Muscle of leg (tissue), 11 donors: ENCODE results near the gene TJP3. TPM values are rescaled to one million over a fixed set of nuclear protein-coding genes. Genes with fewer than 3 reads are reported as not detected.

ENCODE experiments used
- DNase-seq: peaks from one replicate; pipeline ENCODE4 v3.0.0; 2013
- H3K27ac ChIP-seq: one replicate; pipeline ENCODE4 v1.5.1; 2013; ENCODE audit warnings: mild to moderate bottlenecking, low read length, control low read depth
- H3K27me3 ChIP-seq: one replicate; pipeline ENCODE4 v1.6.1; 2013; ENCODE audit warnings: low read length; ENCODE audit not compliant: control insufficient read depth, insufficient read depth
- H3K36me3 ChIP-seq: one replicate; pipeline ENCODE4 v1.6.1; 2013; ENCODE audit warnings: low read length; ENCODE audit not compliant: control insufficient read depth, insufficient read depth
- H3K4me1 ChIP-seq: one replicate; pipeline ENCODE4 v1.6.1; 2013; ENCODE audit warnings: low read length; ENCODE audit not compliant: control insufficient read depth, insufficient read depth
- H3K4me3 ChIP-seq: one replicate; pipeline ENCODE4 v1.5.1; 2013; ENCODE audit warnings: low read length, control low read depth
- H3K9me3 ChIP-seq: replicated peaks from 2 replicates; pipeline ENCODE4 v1.6.1; 2013; ENCODE audit warnings: low read depth, low read length; ENCODE audit not compliant: control insufficient read depth
- WGBS: methylation state at CpG from one replicate; pipeline ENCODE4 v1.1.5; 2013; ENCODE audit warnings: missing lambda C conversion rate; ENCODE audit not compliant: insufficient coverage; 5-methylcytosine and 5-hydroxymethylcytosine counted together
- polyA plus RNA-seq, 8 donors: library from polyadenylated mRNA; unstranded; fragments of 120-200 nt; gene quantifications; one replicate each; pipeline versions ENCODE4 v1.2.1 to v1.2.3, GENCODE V29; 2013; ENCODE audit warnings: inconsistent platforms in 1 of 8, low replicate concordance in 1 of 8; ENCODE audit not compliant: insufficient read length in 8 of 8, insufficient read depth in 1 of 8
- total RNA-seq: library from RNA; stranded (reverse); fragments of 120-200 nt; gene quantifications from one replicate; pipeline ENCODE4 v1.2.4, GENCODE V29; 2013

Gene TJP3
- total and polyA plus RNA-seq, 9 donors, result 0.04 to 3.4 (median 0.35) TPM; not detected in 2

DNA sequence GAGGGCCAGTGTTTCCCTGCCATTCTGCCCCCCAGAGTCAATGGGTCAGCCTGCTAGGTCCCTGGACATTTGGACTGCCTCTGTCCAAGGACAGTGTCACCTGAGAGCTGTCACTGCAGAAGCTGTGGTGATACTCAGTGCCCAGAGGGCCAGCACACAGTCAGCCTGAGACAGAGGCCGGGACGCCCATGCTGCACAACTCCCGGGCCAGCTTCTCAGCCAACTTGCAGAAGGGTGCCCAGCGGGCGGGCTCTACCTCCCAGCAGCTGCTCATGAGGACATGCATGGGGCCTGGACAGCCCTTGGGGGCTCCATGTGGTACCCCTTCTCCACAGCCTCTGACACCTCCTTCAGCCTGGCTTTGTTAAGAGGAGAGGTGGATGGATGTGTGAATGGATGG, 67.6 kb downstream of the TJP3 start:
- no peaks in the 10 kb centered on the region for H3K4me1 ChIP-seq
- H3K27me3 ChIP-seq, result no peaks in the 10 kb centered on the region
- DNase-seq, result no peak
- no peak overlapping the region for H3K4me3 ChIP-seq
- WGBS, result 91% methylated on average over 3 of the region's 5 CpGs
- no peaks in the 10 kb centered on the region for H3K36me3 ChIP-seq
- H3K27ac ChIP-seq, result no peak overlapping the region
- no peaks in the 10 kb centered on the region for H3K9me3 ChIP-seq

GRCh38 chr19:3776479-3777040, 68.4 kb downstream of the TJP3 start:
- Histone ChIP-seq H3K27me3 (no peaks in the 10 kb centered on the region), H3K4me1 (no peaks in the 10 kb centered on the region), H3K27ac (no peak overlapping the region), H3K36me3 (no peaks in the 10 kb centered on the region), H3K9me3 (peaks cover 6% of the 10 kb centered on the region), H3K4me3 (no peak overlapping the region)
- DNase-seq, result no peak
- WGBS, result 81% methylated on average over 1 of the region's 1 CpG

DNA sequence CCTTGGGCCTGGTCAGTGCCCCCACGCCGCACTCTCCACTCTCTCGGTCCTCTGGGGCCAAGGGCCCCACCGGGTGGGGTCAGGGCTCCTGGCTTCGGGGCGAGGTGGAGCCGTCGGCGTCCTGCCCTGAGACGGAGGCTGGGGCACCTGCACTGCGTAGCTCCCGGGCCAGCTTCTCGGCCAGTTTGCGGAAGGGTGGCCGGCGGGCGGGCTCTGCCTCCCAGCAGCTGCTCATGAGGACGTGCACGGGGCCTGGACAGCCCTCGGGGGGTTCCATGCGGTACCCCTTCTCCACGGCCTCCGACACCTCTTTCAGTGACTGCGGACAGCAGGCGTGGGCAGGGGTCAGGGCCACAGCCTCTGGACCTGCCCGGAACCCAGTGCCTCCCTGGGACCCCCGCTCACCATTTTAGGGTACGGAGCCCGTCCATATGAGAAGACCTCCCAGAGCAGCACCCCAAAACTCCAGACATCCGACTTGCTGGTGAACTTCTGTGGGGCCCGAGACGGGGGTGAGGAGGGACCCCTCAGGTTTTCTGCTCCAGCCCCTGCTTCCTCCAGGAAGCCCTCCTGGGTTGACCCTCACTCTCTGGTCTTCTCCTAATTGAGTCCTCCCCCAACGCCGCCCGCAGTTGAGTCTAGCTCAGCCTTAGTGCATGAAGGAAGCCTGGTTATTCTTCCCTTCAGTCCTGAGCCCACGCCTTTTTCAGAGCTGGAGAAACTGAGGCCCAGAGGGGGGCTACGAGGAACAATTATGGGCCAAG, 70.1 kb downstream of the TJP3 start:
- Histone ChIP-seq H3K4me1 (no peaks in the 10 kb centered on the region), H3K9me3 (peaks cover 20% of the 10 kb centered on the region), H3K4me3 (no peak overlapping the region), H3K27me3 (peaks cover 2% of the 10 kb centered on the region), H3K27ac (no peak overlapping the region), H3K36me3 (no peaks in the 10 kb centered on the region)
- DNase-seq, result no peak
- WGBS, result 83% methylated on average over 36 of the region's 37 CpGs

DNA sequence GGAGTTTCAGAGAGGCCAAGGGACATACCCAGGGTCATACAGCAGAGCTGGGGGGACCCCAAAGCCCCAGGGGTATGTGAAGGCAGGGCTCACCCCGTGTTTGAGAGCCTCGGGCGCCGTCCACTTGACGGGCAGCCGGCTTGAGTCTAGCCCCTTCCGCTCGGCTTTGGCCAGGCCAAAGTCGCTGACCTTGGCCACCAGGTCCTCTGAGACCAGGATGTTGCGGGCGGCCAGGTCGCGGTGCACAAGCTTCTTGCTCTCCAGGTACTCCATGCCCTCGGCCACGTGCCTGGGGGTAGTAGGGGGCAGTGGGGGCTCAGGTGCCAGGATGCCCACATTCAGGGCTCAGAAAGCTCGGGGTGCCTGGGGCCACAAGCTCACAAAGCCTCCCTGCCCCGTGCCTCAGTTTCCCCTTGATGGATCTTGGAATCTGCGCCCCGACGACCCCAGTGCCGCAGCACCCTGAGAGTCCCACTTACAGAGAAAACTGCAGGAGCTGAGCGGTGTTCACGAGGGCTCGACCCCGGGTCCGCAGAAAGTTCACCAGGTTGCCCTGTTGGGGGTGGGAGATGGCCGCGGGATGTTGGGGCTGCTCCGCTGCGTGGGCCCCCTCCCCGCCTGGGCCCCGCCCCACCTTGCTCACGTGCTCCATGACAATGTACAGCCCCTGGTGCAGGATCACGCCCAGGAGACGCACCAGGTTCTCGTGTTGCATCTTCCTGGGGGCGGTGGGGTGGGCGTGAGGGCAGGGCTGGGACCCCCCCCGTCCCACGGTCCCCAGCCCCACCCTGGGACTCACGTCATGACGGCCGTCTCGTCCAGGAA, 70.9 kb downstream of the TJP3 start:
- no peak overlapping the region for H3K4me3 ChIP-seq
- 73% methylated on average over 32 of the region's 44 CpGs for WGBS
- peaks cover 10% of the 10 kb centered on the region for H3K27me3 ChIP-seq
- H3K4me1 ChIP-seq, result no peaks in the 10 kb centered on the region
- DNase-seq, result no peak
- H3K36me3 ChIP-seq, result no peaks in the 10 kb centered on the region
- no peak overlapping the region for H3K27ac ChIP-seq
- H3K9me3 ChIP-seq, result peaks cover 20% of the 10 kb centered on the region

- Histone ChIP-seq H3K27ac (no peak overlapping the region), H3K9me3 (peaks cover 20% of the 10 kb centered on the region), H3K4me1 (peaks cover 4% of the 10 kb centered on the region), H3K36me3 (no peaks in the 10 kb centered on the region), H3K4me3 (no peak overlapping the region), H3K27me3 (peaks cover 27% of the 10 kb centered on the region)
- 98% methylated on average over 5 of the region's 9 CpGs for WGBS
- DNase-seq, result no peak
Observed at GRCh38 chr19:3780786-3781304, 72.7 kb downstream of the TJP3 start.

DNA sequence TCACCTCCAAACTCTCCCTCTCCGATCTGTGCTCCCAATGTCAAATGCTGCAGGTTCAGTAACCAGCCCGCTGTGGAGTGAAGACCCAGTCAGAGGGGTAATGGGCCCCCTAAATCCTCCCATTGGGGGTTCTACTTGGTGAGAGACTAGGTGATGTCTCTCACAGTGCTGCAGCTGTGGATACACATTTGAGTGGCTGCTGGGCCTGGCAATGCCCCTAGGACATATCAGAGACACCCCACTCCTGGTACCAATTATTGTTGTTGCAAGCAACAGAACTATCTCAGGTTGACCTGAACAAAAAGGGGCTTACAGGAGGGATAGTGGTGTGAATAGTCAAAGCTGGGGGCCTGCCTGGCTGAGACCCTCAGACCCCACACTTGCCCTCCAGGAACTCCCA, 73.4 kb downstream of the TJP3 start:
- Histone ChIP-seq H3K27me3 (peaks cover 33% of the 10 kb centered on the region), H3K27ac (no peak overlapping the region), H3K4me3 (no peak overlapping the region), H3K4me1 (peaks cover 4% of the 10 kb centered on the region), H3K9me3 (peaks cover 20% of the 10 kb centered on the region), H3K36me3 (no peaks in the 10 kb centered on the region)
- no CpG with 5 or more reads among the region's 2 CpGs for WGBS
- DNase-seq, result no peak

DNA sequence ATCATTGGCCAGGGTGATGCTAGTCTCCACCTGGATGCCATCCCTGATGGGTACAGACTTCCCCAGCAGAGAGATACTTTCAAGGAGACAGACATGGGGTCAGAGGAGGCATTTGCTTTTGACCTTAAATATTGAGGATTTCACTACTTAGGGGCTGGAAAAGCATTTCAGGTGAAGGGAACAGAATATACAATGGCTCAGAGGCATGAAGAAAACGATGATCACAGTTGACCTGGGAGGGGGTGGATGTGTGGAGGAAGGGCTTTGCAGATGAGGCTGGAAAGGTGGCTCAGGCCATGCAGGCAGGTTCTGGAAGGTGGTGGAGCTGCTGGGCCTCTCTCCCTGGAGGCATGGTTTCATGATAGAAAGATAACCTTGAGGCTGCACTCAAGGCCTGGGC, 74.1 kb downstream of the TJP3 start:
- Histone ChIP-seq H3K27ac (no peak overlapping the region), H3K9me3 (peaks cover 20% of the 10 kb centered on the region), H3K4me1 (peaks cover 4% of the 10 kb centered on the region), H3K4me3 (no peak overlapping the region), H3K36me3 (no peaks in the 10 kb centered on the region), H3K27me3 (peaks cover 38% of the 10 kb centered on the region)
- WGBS, result 91% methylated on average over 1 of the region's 1 CpG
- DNase-seq, result no peak

GRCh38 chr19:3782903-3783302, 74.7 kb downstream of the TJP3 start:
- Histone ChIP-seq H3K4me1 (peaks cover 4% of the 10 kb centered on the region), H3K27ac (no peak overlapping the region), H3K4me3 (no peak overlapping the region), H3K9me3 (peaks cover 20% of the 10 kb centered on the region), H3K27me3 (peaks cover 38% of the 10 kb centered on the region), H3K36me3 (no peaks in the 10 kb centered on the region)
- no peak for DNase-seq
- 89% methylated on average over 10 of the region's 13 CpGs for WGBS

DNA sequence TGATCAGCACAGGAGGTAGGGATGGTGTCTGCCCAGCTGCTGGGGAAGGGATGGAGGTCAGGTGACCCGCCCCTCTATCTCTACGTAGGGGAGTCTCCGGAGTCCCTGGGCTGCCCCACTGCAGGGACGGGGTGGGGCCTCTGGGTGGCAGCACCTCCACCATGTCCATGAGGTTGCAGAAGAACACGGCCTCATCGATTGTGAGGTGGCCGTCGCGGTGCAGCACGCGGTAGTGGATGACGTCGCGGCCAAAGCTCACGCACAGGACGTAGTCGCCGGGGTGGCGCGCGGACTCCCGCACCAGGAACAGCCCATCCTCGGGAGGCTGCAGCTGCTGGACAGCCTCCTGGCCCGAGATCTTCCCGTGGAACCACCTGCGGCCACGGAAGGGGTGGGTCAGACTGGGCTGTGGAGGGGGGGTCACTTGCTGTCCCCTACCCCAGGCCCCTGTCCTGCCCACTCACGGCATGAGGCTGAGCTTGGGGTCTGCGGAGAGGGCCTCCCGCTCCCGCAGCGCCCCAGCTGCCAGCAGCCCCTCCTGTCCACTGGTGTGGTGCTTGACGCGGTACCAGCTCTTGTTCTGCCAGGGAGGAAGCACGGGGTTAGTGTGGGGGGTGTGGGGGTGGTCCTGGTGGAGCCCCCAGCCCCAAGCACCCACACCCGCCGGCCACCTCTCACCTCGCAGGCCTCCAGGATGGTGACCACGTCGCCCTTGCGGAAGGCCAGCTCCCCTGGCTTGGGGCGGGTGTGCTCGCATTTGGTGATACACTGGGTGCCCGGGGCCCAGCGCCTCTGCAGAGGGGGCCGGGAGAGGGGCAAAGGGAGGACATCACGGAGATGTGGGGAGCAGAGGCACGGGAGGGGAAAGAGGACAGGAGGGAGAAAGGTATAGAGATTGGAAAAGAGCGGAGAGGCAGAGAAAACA, 75.7 kb downstream of the TJP3 start:
- Histone ChIP-seq H3K36me3 (no peaks in the 10 kb centered on the region), H3K27ac (no peak overlapping the region), H3K27me3 (peaks cover 38% of the 10 kb centered on the region)

More for the DNA sequence above, 75.7 kb downstream of the TJP3 start:
- no peak overlapping the region for H3K4me3 ChIP-seq
- peaks cover 20% of the 10 kb centered on the region for H3K9me3 ChIP-seq
- peaks cover 4% of the 10 kb centered on the region for H3K4me1 ChIP-seq
- no peak for DNase-seq
- 66% methylated on average over 35 of the region's 49 CpGs for WGBS
